HFFc6 (cell line): ENCODE results near the gene ADGRG6. TPM values are rescaled to one million over a fixed set of nuclear protein-coding genes. Genes with fewer than 3 reads are reported as not detected.

Experiments used
- DNase-seq: peaks from one replicate; pipeline ENCODE4 v3.0.0-alpha.2; 2018
- H3K27ac Mint-ChIP-seq: 2 replicates; pipeline ENCODE4 v1.8.0; 2020; ENCODE audit warnings: mild to moderate bottlenecking, mixed read lengths
- H3K27me3 Mint-ChIP-seq: 2 replicates; pipeline ENCODE4 v1.8.0; 2021; ENCODE audit warnings: mild to moderate bottlenecking, moderate library complexity, mixed read lengths; ENCODE audit not compliant: insufficient read depth
- H3K36me3 Mint-ChIP-seq: 2 replicates; pipeline ENCODE4 v1.8.0; 2021; ENCODE audit warnings: low read depth, mixed read lengths
- H3K4me1 Mint-ChIP-seq: 2 replicates; pipeline ENCODE4 v1.8.0; 2020; ENCODE audit warnings: low read depth, mixed read lengths
- H3K4me3 Mint-ChIP-seq: 2 replicates; pipeline ENCODE4 v1.8.0; 2020; ENCODE audit warnings: mild to moderate bottlenecking, moderate library complexity, mixed read lengths
- H3K9me3 Mint-ChIP-seq: 2 replicates; pipeline ENCODE4 v1.8.0; 2020; ENCODE audit warnings: mild to moderate bottlenecking, mixed read lengths
- CTCF ChIP-seq: fragments of 200-600 bp; sonication (generic); IDR thresholded peaks from 2 replicates; pipeline ENCODE4 v1.5.0; 2021; ENCODE audit warnings: antibody characterized with exemption, mild to moderate bottlenecking
- total RNA-seq, 6 experiments: library from RNA; stranded (reverse); fragmentation: NEBNext Ultra II Directional; extraction: Animal tissue kit (Norgen Biotek cat#: 25700); gene quantifications; 2 replicates in 1 of 6; 3 replicates in 5 of 6; pipeline ENCODE4 v1.2.3, GENCODE V29; 2021

The ADGRG6 gene
- total RNA-seq, 6 experiments from 2014 or later: 27.4 to 73.2 (median 29.7) TPM

- DNase-seq: no peak
- TF ChIP-seq CTCF: no peak
- Mint-ChIP-seq H3K9me3 (no peaks in the 10 kb centered on the region), H3K36me3 (peaks cover 20% of the 10 kb centered on the region), H3K4me1 (peaks cover 76% of the 10 kb centered on the region), H3K27me3 (no peaks in the 10 kb centered on the region), H3K27ac (no peak overlapping the region), H3K4me3 (no peak overlapping the region)
Measured at GRCh38 chr6:142309426-142309825, 7.6 kb downstream of the ADGRG6 start.

GRCh38 chr6:142313284-142313683 is 11.5 kb downstream of the ADGRG6 start:
- Mint-ChIP-seq H3K9me3 (no peaks in the 10 kb centered on the region), H3K4me1 (peaks cover 71% of the 10 kb centered on the region), H3K4me3 (peak overlapping the region; percentile 15; the same call in 1 of the 2 replicates), H3K36me3 (peaks cover 31% of the 10 kb centered on the region), H3K27ac (peak overlapping the region; percentile 79), H3K27me3 (no peaks in the 10 kb centered on the region)
- no peak for TF ChIP-seq CTCF
- peak; percentile 85 for DNase-seq

GRCh38 chr6:142316791-142317368 is 15.1 kb downstream of the ADGRG6 start:
- peaks cover 23% of the 10 kb centered on the region for H3K36me3 Mint-ChIP-seq
- H3K27me3 Mint-ChIP-seq: no peaks in the 10 kb centered on the region
- H3K27ac Mint-ChIP-seq: no peak overlapping the region
- no peaks in the 10 kb centered on the region for H3K9me3 Mint-ChIP-seq
- no peak overlapping the region for H3K4me3 Mint-ChIP-seq
- DNase-seq: no peak
- TF ChIP-seq CTCF: no peak
- H3K4me1 Mint-ChIP-seq: peaks cover 66% of the 10 kb centered on the region

DNA sequence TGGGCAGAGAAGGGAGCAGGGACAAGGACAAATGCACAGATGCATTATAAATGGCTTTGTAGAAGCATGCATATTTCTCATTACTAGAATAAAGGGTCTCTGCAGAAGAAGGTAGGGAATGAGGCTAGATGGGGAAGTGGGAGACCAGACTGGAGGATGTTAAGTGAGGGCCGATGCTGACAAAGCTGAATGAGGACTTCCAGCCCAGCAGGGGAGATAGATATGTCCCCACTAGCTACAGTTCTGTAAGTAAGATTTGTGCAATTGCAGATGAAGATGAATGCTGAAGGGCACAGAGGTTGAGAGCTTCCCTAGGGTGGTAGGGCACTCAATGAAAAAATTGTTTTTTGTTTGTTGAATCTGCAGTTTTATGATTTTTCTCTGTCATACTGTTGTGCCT is 16.9 kb downstream of the ADGRG6 start:
- Mint-ChIP-seq H3K4me3 (no peak overlapping the region), H3K27ac (peak overlapping the region; percentile 1; the same call in 1 of the 2 replicates), H3K4me1 (peaks cover 65% of the 10 kb centered on the region), H3K27me3 (no peaks in the 10 kb centered on the region), H3K36me3 (peaks cover 16% of the 10 kb centered on the region), H3K9me3 (no peaks in the 10 kb centered on the region)
- no peak for TF ChIP-seq CTCF
- no peak for DNase-seq

DNA sequence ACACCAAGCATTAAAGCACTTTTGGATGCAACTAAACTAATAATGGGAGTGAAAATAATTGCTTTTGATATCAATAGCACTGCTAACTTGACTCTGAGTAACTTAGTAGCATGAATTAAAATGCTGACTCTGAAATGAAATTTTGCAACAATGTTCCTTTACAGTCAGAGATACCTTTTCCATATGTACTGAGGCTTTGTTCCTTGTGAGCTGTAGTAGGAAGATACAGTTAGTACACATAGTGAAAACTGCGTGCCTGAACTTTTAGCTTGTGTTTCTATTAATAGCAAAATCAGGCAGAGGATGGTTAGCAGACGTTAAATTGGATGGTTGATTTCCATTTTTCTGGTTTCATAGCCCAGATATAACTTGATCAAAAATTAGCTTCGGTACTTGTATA is 18.6 kb downstream of the ADGRG6 start:
- H3K4me3 Mint-ChIP-seq: peak overlapping the region; percentile 11; the same call in 1 of the 2 replicates
- DNase-seq: no peak
- H3K9me3 Mint-ChIP-seq: no peaks in the 10 kb centered on the region
- 0 out of 2 replicates have a peak overlapping the region, but pooled peaks have one; percentile 4 for H3K27ac Mint-ChIP-seq
- H3K4me1 Mint-ChIP-seq: peaks cover 49% of the 10 kb centered on the region
- H3K27me3 Mint-ChIP-seq: no peaks in the 10 kb centered on the region
- H3K36me3 Mint-ChIP-seq: peaks cover under 1% of the 10 kb centered on the region; the same call in 1 of the 2 replicates
- TF ChIP-seq CTCF: no peak
